A549 (cell line): ENCODE measurements around the gene IER5L. TPM values are rescaled to one million over a fixed set of nuclear protein-coding genes. Genes with fewer than 3 reads are reported as not detected.
A peak's percentile ranks its signal among the peaks of the same experiment; 100 is the strongest.

Experiments used
- ATAC-seq, 2 experiments: fragments of 200-7000 bp in 1 of 2; fragments of >200 bp in 1 of 2; cut with Nextera tagmentation in 1 of 2; cut with Tn5 transposase in 1 of 2; 3 replicates each; pipeline versions ENCODE4 v1.8.0 to v1.9.1; 2018 to 2020; ENCODE audit warnings: mild to moderate bottlenecking in 1 of 2, moderate library complexity in 1 of 2
- CTCF ChIA-PET: fragments of 300-600 bp; sonication (Branson Sonifier 250); formaldehyde crosslinking; extraction: SDS; loops from one replicate; lab custom pipeline; 2021; ENCODE audit warnings: antibody characterized with exemption, inconsistent platforms; lab: Yijun Ruan, JAX
- POLR2A ChIA-PET: fragments of 350-600 bp; formaldehyde crosslinking; extraction: SDS; loops from one replicate; lab custom pipeline; 2021; ENCODE audit warnings: antibody characterized with exemption, inconsistent platforms; lab: Yijun Ruan, JAX
- DNase-seq, 2 experiments: peaks; one replicate each; pipeline versions ENCODE4 v3.0.0 to v3.0.0-alpha.2; 2011 to 2016; ENCODE audit warnings: low read depth in 1 of 2, low spot score in 1 of 2
- FAIRE-seq: peaks from 2 replicates; lab custom pipeline; 2011; peaks lifted over from hg19 to GRCh38; lab: Jason Lieb, UNC
- H3K27ac ChIP-seq, 2 experiments: fragments of >200 bp; sonication (Bioruptor Twin); formaldehyde crosslinking; 3 replicates each; pipeline ENCODE4 v1.5.1; 2016 to 2017
- H3K4me1 ChIP-seq: fragments of >200 bp; sonication (Bioruptor Twin); formaldehyde crosslinking; 3 replicates; pipeline ENCODE4 v1.6.1; 2016
- H3K4me2 ChIP-seq: fragments of >200 bp; sonication (Bioruptor Twin); formaldehyde crosslinking; 3 replicates; pipeline ENCODE4 v1.6.1; 2016
- H3K4me3 ChIP-seq: fragments of >200 bp; sonication (Bioruptor Twin); formaldehyde crosslinking; 3 replicates; pipeline ENCODE4 v1.5.1; 2016
- H3K9me3 ChIP-seq: fragments of >200 bp; sonication (Bioruptor Twin); formaldehyde crosslinking; 3 replicates; pipeline ENCODE4 v1.6.1; 2016
- BCL3 ChIP-seq: fragments of >200 bp; sonication (Bioruptor Twin); formaldehyde crosslinking; IDR thresholded peaks from 3 replicates; pipeline ENCODE4 v1.6.1; 2016
- CBX2 ChIP-seq: fragments of 200-600 bp; sonication (generic); IDR thresholded peaks from 2 replicates; pipeline ENCODE4 v1.6.1; 2016; ENCODE audit warnings: low read depth, mild to moderate bottlenecking, borderline replicate concordance
- CBX8 ChIP-seq: fragments of 200-600 bp; sonication (generic); IDR thresholded peaks from 2 replicates; pipeline ENCODE4 v1.6.1; 2016
- CEBPB ChIP-seq, 2 experiments: fragments of >200 bp in 1 of 2; sonication (Bioruptor Twin) in 1 of 2; formaldehyde crosslinking in 1 of 2; IDR thresholded peaks; 2 replicates each; pipeline ENCODE4 v1.6.1; 2012 to 2016
- ELK1 ChIP-seq: fragments of 150-350 bp; IDR thresholded peaks from 2 replicates; pipeline ENCODE4 v1.6.1; 2014; ENCODE audit warnings: low read depth, mild to moderate bottlenecking, low read length
- FOSL2 ChIP-seq, 2 experiments: fragments of 450-650 bp in 1 of 2; fragments of >200 bp in 1 of 2; sonication (Bioruptor Twin) in 1 of 2; formaldehyde crosslinking; IDR thresholded peaks; 2 replicates each; pipeline versions ENCODE4 v1.5.0 to v1.6.1; 2016 to 2020; ENCODE audit warnings: mild to moderate bottlenecking in 1 of 2, moderate library complexity in 1 of 2
- HEYL ChIP-seq: fragments of 250-450 bp; sonication (Bioruptor Pico); IDR thresholded peaks from 2 replicates; pipeline ENCODE4 v1.8.0; 2021; ENCODE audit warnings: mild to moderate bottlenecking, moderate library complexity
- HMGXB4 ChIP-seq: fragments of 250-450 bp; sonication (Bioruptor Pico); IDR thresholded peaks from 2 replicates; pipeline ENCODE4 v1.5.0; 2021; ENCODE audit warnings: mild to moderate bottlenecking, moderate library complexity, borderline replicate concordance
- KDM5A ChIP-seq: fragments of 200-600 bp; sonication (generic); IDR thresholded peaks from 2 replicates; pipeline ENCODE4 v1.6.1; 2016; ENCODE audit warnings: antibody characterized with exemption, mild to moderate bottlenecking
- MAFK ChIP-seq: fragments of 450-650 bp; IDR thresholded peaks from 2 replicates; pipeline ENCODE4 v1.6.1; 2014; ENCODE audit not compliant: partially characterized antibody
- NPAS2 ChIP-seq: fragments of 250-450 bp; sonication (Bioruptor Pico); IDR thresholded peaks from 2 replicates; pipeline ENCODE4 v1.8.0; 2022; ENCODE audit warnings: mild to moderate bottlenecking, moderate library complexity, borderline replicate concordance
- PHF8 ChIP-seq: fragments of 200-600 bp; sonication (generic); IDR thresholded peaks from 2 replicates; pipeline ENCODE4 v1.6.1; 2016; ENCODE audit warnings: low read depth, mild to moderate bottlenecking, antibody characterized with exemption, moderate library complexity, borderline replicate concordance
- RARB ChIP-seq: fragments of 250-450 bp; sonication (Bioruptor Pico); IDR thresholded peaks from 2 replicates; pipeline ENCODE4 v1.8.0; 2021; ENCODE audit warnings: mild to moderate bottlenecking, moderate library complexity
- RCOR1 ChIP-seq: fragments of 150-350 bp; IDR thresholded peaks from 2 replicates; pipeline ENCODE4 v1.6.1; 2014; ENCODE audit warnings: antibody characterized with exemption, low read length, low read depth
- REST ChIP-seq: fragments of 200-600 bp; sonication (generic); IDR thresholded peaks from 2 replicates; pipeline ENCODE4 v1.6.1; 2016; ENCODE audit warnings: antibody characterized with exemption, mild to moderate bottlenecking, moderate library complexity
- RFX5 ChIP-seq: fragments of 450-650 bp; IDR thresholded peaks from 2 replicates; pipeline ENCODE4 v1.7.1; 2014; ENCODE audit warnings: antibody characterized with exemption, mild to moderate bottlenecking, moderate library complexity
- RNF2 ChIP-seq: fragments of 200-600 bp; sonication (generic); IDR thresholded peaks from 2 replicates; pipeline ENCODE4 v1.6.1; 2016; ENCODE audit warnings: low read depth, mild to moderate bottlenecking, antibody characterized with exemption, moderate library complexity, borderline replicate concordance
- SMC3 ChIP-seq: fragments of >200 bp; sonication (Bioruptor Twin); formaldehyde crosslinking; IDR thresholded peaks from 3 replicates; pipeline ENCODE4 v1.6.1; 2018; ENCODE audit warnings: inconsistent platforms
- TFCP2L1 ChIP-seq: fragments of 250-450 bp; sonication (Bioruptor Pico); IDR thresholded peaks from 2 replicates; pipeline ENCODE4 v1.5.0; 2021; ENCODE audit warnings: mild to moderate bottlenecking
- TP53 ChIP-seq: fragments of 250-450 bp; sonication (Bioruptor Pico); IDR thresholded peaks from 2 replicates; pipeline ENCODE4 v1.5.0; 2021; ENCODE audit warnings: mild to moderate bottlenecking, moderate library complexity
- ZSCAN20 ChIP-seq: fragments of 250-450 bp; sonication (Bioruptor Pico); IDR thresholded peaks from 2 replicates; pipeline ENCODE4 v1.8.0; 2022; ENCODE audit warnings: mild to moderate bottlenecking, moderate library complexity
- WGBS: methylation state at CpG from one replicate; pipeline ENCODE4 v1.1.6; 2017; ENCODE audit errors: missing lambda C conversion rate; 5-methylcytosine and 5-hydroxymethylcytosine counted together
- polyA plus RNA-seq, 4 experiments: library from polyadenylated mRNA; depleted of rRNA in 3 of 4; stranded (reverse); fragments of >200 nt; fragmentation: RNase III in 1 of 4; extraction: RNeasy Plus Mini Kit Qiagen cat#74134 plus additional on column Dnase treatment in 1 of 4; gene quantifications; 2 replicates in 3 of 4; 3 replicates in 1 of 4; pipeline ENCODE4 v1.2.3, GENCODE V29; 2011 to 2017

The IER5L gene
- polyA plus RNA-seq, 2 of the 4 experiments (the other 2 are of a cell fraction), result 25.1 to 67.5 TPM

- TF ChIP-seq SMC3 (no peak), TFCP2L1 (CRISPR knock-in tag) (no peak), MAFK (no peak), PHF8 (no peak), CEBPB (IDR thresholded peaks at IDR 0.05) (no peak), RNF2 (no peak), HEYL (no peak), ZSCAN20 (CRISPR knock-in tag) (no peak), ELK1 (no peak), RFX5 (no peak), TP53 (CRISPR knock-in tag) (no peak), HMGXB4 (CRISPR knock-in tag) (no peak), BCL3 (no peak), NPAS2 (CRISPR knock-in tag) (no peak), REST (no peak), RCOR1 (no peak)
- H3K9me3 ChIP-seq, result no peaks in the 10 kb centered on the region
- FAIRE-seq (no peak), DNase-seq (no peak), ATAC-seq (no peak)
- no peak overlapping the region for H3K27ac ChIP-seq
- no peak overlapping the region for H3K4me3 ChIP-seq
- no peak overlapping the region for H3K4me2 ChIP-seq
- peaks cover 21% of the 10 kb centered on the region; the same call in 2 of the 3 replicates for H3K4me1 ChIP-seq
- POLR2A ChIA-PET, result no interaction called here
- 96% methylated on average over 5 of the region's 5 CpGs for WGBS
- CTCF ChIA-PET, result interaction anchor here (0.7 to 28.1 kb wide), 6 partner anchors 12 to 655 kb away, joined by 3 to 1029 read pairs (median 462); partner anchors contain the start of genes ASB6, C9orf50, IER5L and NTMT1
Observed at GRCh38 chr9:129128689-129129088, 49.4 kb downstream of the IER5L start.

GRCh38 chr9:129126749-129127618, 51.1 kb downstream of the IER5L start:
- ATAC-seq (no peak), FAIRE-seq (no peak), DNase-seq (no peak)
- POLR2A ChIA-PET, result no interaction called here
- peaks cover 17% of the 10 kb centered on the region; the same call in 2 of the 3 replicates for H3K4me1 ChIP-seq
- no peaks in the 10 kb centered on the region for H3K9me3 ChIP-seq
- 89% methylated on average over 10 of the region's 10 CpGs for WGBS
- no peak overlapping the region for H3K4me3 ChIP-seq
- H3K27ac ChIP-seq, result 0 out of 6 replicates have a peak overlapping the region, but pooled peaks of 1 of the 2 experiments have one; percentile 20
- CTCF ChIA-PET, result interaction anchor here (0.6 to 27.9 kb wide), 7 partner anchors 11 to 611 kb away, joined by 3 to 947 read pairs (median 5); partner anchors contain the start of genes ASB6, C9orf50 and NTMT1
- H3K4me2 ChIP-seq, result no peak overlapping the region
- TF ChIP-seq CBX2, result no peak
- TF ChIP-seq CEBPB (IDR thresholded peaks at IDR 0.05), result no peak
- no peak for TF ChIP-seq RARB (CRISPR knock-in tag)
- no peak for TF ChIP-seq CBX8
- TF ChIP-seq FOSL2 (IDR thresholded peaks at IDR 0.05), result no peak
- TF ChIP-seq FOSL2 (CRISPR knock-in tag; IDR thresholded peaks at IDR 0.05), result no peak
- TF ChIP-seq REST, result no peak
- TF ChIP-seq KDM5A, result no peak
- TF ChIP-seq BCL3, result no peak
